GM12878 (cell line): ENCODE measurements around the gene EPHB1. TPM values are rescaled to one million over a fixed set of nuclear protein-coding genes. Genes with fewer than 3 reads are reported as not detected.

ENCODE experiments used
- ATAC-seq: fragments of 200-7000 bp; cut with Tn5 transposase; 3 replicates; pipeline ENCODE4 v1.9.1; 2020; ENCODE audit warnings: mild to moderate bottlenecking, moderate library complexity
- BruUV-seq: library from RNA; stranded (reverse); fragments of 400-500 nt; replicated peaks from 2 replicates; lab custom pipeline; 2021; lab: Mats Ljungman, UMichigan
- CTCF ChIA-PET: fragments of 300-600 bp; sonication (Branson Sonifier 250); formaldehyde crosslinking; extraction: SDS; loops from one replicate; lab custom pipeline; 2021; ENCODE audit warnings: inconsistent platforms; lab: Yijun Ruan, JAX
- POLR2A ChIA-PET: fragments of 350-600 bp; formaldehyde crosslinking; extraction: SDS; loops from one replicate; lab custom pipeline; 2021; ENCODE audit warnings: inconsistent platforms; lab: Charles Lee
- RAD21 ChIA-PET: fragments of 300-600 bp; sonication (Branson Sonifier 250); formaldehyde crosslinking; loops from one replicate; lab custom pipeline; 2023; ENCODE audit warnings: antibody characterized with exemption; ENCODE audit not compliant: unreplicated experiment; lab: Charles Lee
- SMC1A ChIA-PET: fragments of 300-600 bp; sonication (Branson Sonifier 250); formaldehyde crosslinking; loops from one replicate; lab custom pipeline; 2023; ENCODE audit not compliant: unreplicated experiment, uncharacterized antibody; lab: Charles Lee
- DNase-seq: peaks from one replicate; pipeline ENCODE4 v3.0.0-alpha.2; 2011; ENCODE audit warnings: low read depth, low spot score
- FAIRE-seq: peaks from 3 replicates; lab custom pipeline; 2011; peaks lifted over from hg19 to GRCh38; lab: Jason Lieb, UNC
- H2AFZ ChIP-seq: 2 replicates; pipeline ENCODE4 v1.6.0; 2011; ENCODE audit warnings: low read depth, low read length, control low read depth; ENCODE audit not compliant: control insufficient read depth
- H3K27ac ChIP-seq: 2 replicates; pipeline ENCODE4 v1.5.1; 2011; ENCODE audit warnings: control low read depth; ENCODE audit not compliant: control insufficient read depth, insufficient read depth
- H3K27me3 ChIP-seq, 2 experiments: replicated peaks in 1 of 2; 2 replicates each; pipeline versions ENCODE4 v1.6.0 to v1.6.1; 2011; ENCODE audit warnings: low read length in 1 of 2; ENCODE audit not compliant: control insufficient read depth in 2 of 2, insufficient read depth in 2 of 2
- H3K36me3 ChIP-seq, 2 experiments: 2 replicates each; pipeline ENCODE4 v1.5.1; 2011; ENCODE audit warnings: low read length in 1 of 2; ENCODE audit not compliant: control insufficient read depth in 2 of 2, insufficient read depth in 2 of 2
- H3K4me1 ChIP-seq: 2 replicates; pipeline ENCODE4 v1.6.1; 2011; ENCODE audit warnings: mild to moderate bottlenecking, low read length, moderate library complexity, mixed read lengths; ENCODE audit not compliant: control insufficient read depth, insufficient read depth
- H3K4me2 ChIP-seq: 2 replicates; pipeline ENCODE4 v1.6.0; 2011; ENCODE audit warnings: control low read depth; ENCODE audit not compliant: control insufficient read depth, insufficient read depth
- H3K4me3 ChIP-seq: fragments of 200-600 bp; sonication (generic); 2 replicates; pipeline ENCODE4 v1.5.1; 2016
- H3K79me2 ChIP-seq: 2 replicates; pipeline ENCODE4 v1.6.0; 2011; ENCODE audit warnings: low read length; ENCODE audit not compliant: control insufficient read depth, insufficient read depth
- H3K9ac ChIP-seq: 2 replicates; pipeline ENCODE4 v1.8.0; 2011; ENCODE audit warnings: low read length, control low read depth, mixed read lengths; ENCODE audit not compliant: control insufficient read depth, insufficient read depth
- H3K9me3 ChIP-seq: replicated peaks from 3 replicates; pipeline ENCODE4 v1.5.1; 2011; ENCODE audit warnings: mild to moderate bottlenecking, low read length; ENCODE audit not compliant: control insufficient read depth, insufficient read depth
- H4K20me1 ChIP-seq: 2 replicates; pipeline ENCODE4 v1.6.0; 2011; ENCODE audit not compliant: control insufficient read depth, insufficient read depth
- FOXM1 ChIP-seq: IDR thresholded peaks from 2 replicates; pipeline ENCODE4 v1.6.1; 2012; ENCODE audit warnings: low read depth, mild to moderate bottlenecking, inconsistent platforms, low read length, moderate library complexity
- MEF2B ChIP-seq: fragments of 450-650 bp; IDR thresholded peaks from 2 replicates; pipeline ENCODE4 v1.6.1; 2018; ENCODE audit warnings: mild to moderate bottlenecking, moderate library complexity; ENCODE audit not compliant: partially characterized antibody, poor library complexity, severe bottlenecking
- NFIC ChIP-seq: IDR thresholded peaks from 2 replicates; pipeline ENCODE4 v1.6.1; 2012; ENCODE audit warnings: low read depth, mild to moderate bottlenecking, inconsistent platforms, low read length, moderate library complexity
- NR2C2 ChIP-seq: IDR thresholded peaks from 2 replicates; pipeline ENCODE4 v1.6.1; 2011; ENCODE audit warnings: borderline replicate concordance, low read depth; ENCODE audit not compliant: control insufficient read depth, insufficient read length
- PRDM15 ChIP-seq: fragments of 450-650 bp; formaldehyde crosslinking; IDR thresholded peaks from 2 replicates; pipeline ENCODE4 v1.4.0; 2020; ENCODE audit warnings: mild to moderate bottlenecking, moderate library complexity
- RFX5 ChIP-seq: IDR thresholded peaks from 2 replicates; pipeline ENCODE4 v1.6.1; 2011; ENCODE audit warnings: low read depth, low read length, improper control_type of control experiment
- RUNX3 ChIP-seq: IDR thresholded peaks from 2 replicates; pipeline ENCODE4 v1.6.1; 2012; ENCODE audit warnings: low read length, inconsistent platforms
- SRF ChIP-seq, 2 experiments: IDR thresholded peaks; 2 replicates each; pipeline ENCODE4 v1.6.1; 2011; ENCODE audit warnings: low read depth in 2 of 2, low read length in 2 of 2, mild to moderate bottlenecking in 1 of 2, moderate library complexity in 1 of 2
- SUPT20H ChIP-seq: IDR thresholded peaks from 2 replicates; pipeline ENCODE4 v1.6.1; 2011; ENCODE audit warnings: low read depth, mild to moderate bottlenecking, low read length, moderate library complexity, borderline replicate concordance; ENCODE audit not compliant: control insufficient read depth
- WGBS: methylation state at CpG from one replicate; pipeline ENCODE4 v1.1.6; 2016; ENCODE audit warnings: low lambda C conversion rate; ENCODE audit not compliant: insufficient replicate concordance, insufficient coverage; ENCODE audit errors: missing lambda C conversion rate; 5-methylcytosine and 5-hydroxymethylcytosine counted together
- in situ Hi-C: fragments of 300-500 bp; cut with MboI; formaldehyde crosslinking; loops from 9 replicates; pipeline ENCODE4 v1.14.3; 2018; ENCODE audit warnings: mixed read lengths
- intact Hi-C: fragments of 100-400 bp; cut with micrococcal nuclease; formaldehyde crosslinking; loops from one replicate; pipeline ENCODE4 v1.14.2; 2022; ENCODE audit not compliant: unreplicated experiment
- polyA plus RNA-seq, 11 experiments: library from polyadenylated mRNA; depleted of rRNA in 4 of 11; unstranded in 6 of 11; stranded (reverse) in 5 of 11; fragments of >200 nt; fragmentation: Nextera tagmentation in 4 of 11; fragmentation: Illumina TruSeq in 1 of 11; extraction: Ambion mirVana in 4 of 11; extraction: Trizol in 1 of 11; gene quantifications; 1 replicate in 1 of 11; 2 replicates in 10 of 11; pipeline versions ENCODE4 v1.2.1 to v1.2.3, GENCODE V29; 2011 to 2016; ENCODE audit warnings: inconsistent platforms in 2 of 11, missing spikeins in 2 of 11, low read depth in 1 of 11
- total RNA-seq, 4 experiments: library from RNA; depleted of rRNA in 3 of 4; stranded (reverse); fragments of >200 nt in 3 of 4; fragmentation: Illumina TruSeq in 1 of 4; extraction: Trizol in 1 of 4; gene quantifications; 2 replicates each; pipeline versions ENCODE4 v1.2.1 to v1.2.3, GENCODE V29; 2013 to 2021
- TF ChIP-seq, protein P1 (sequence below): fragments of 450-650 bp; formaldehyde crosslinking; IDR thresholded peaks from 2 replicates; pipeline ENCODE4 v1.4.0; 2022; ENCODE audit warnings: mild to moderate bottlenecking, moderate library complexity

The EPHB1 gene
- total and polyA plus RNA-seq, 10 of the 15 experiments (the other 5 are each of a cell fraction or from before 2014, with no cell fraction given): 0.33 to 23.8 (median 1.2) TPM

- H3K4me2 ChIP-seq: no peak overlapping the region
- CTCF ChIA-PET: interaction anchor here (0.8 to 1.0 kb wide), 2 partner anchors 12 to 18 kb away, joined by 3 read pairs; no protein-coding TSS in a partner anchor
Measured at GRCh38 chr3:134822090-134822489, 27.0 kb downstream of the EPHB1 start.

More at GRCh38 chr3:134822090-134822489, 27.0 kb downstream of the EPHB1 start:
- Histone ChIP-seq H3K79me2 (peaks cover 16% of the 10 kb centered on the region), H3K9me3 (no peaks in the 10 kb centered on the region), H2AFZ (no peak overlapping the region), H3K4me1 (peaks cover 14% of the 10 kb centered on the region), H3K36me3 (peaks cover 0 to 3% of the 10 kb centered on the region in 2 experiments; a peak in 1 of 4 replicates), H3K9ac (no peak overlapping the region), H3K27me3 (no peaks in the 10 kb centered on the region), H4K20me1 (no peaks in the 10 kb centered on the region), H3K27ac (no peak overlapping the region), H3K4me3 (no peak overlapping the region)
- POLR2A ChIA-PET: interaction anchor here (1.2 kb wide), 1 partner anchor 11 kb away, joined by 3 read pairs; no protein-coding TSS in a partner anchor
- no TSS peak for BruUV-seq
- DNase-seq (no peak), ATAC-seq (no peak; the same call in 2 of the 3 replicates), FAIRE-seq (no peak)
- intact Hi-C loops (no loop called here), in situ Hi-C loops (no loop called here)
- 52% methylated on average over 4 of the region's 4 CpGs for WGBS
- RAD21 ChIA-PET: interaction anchor here (1.5 kb wide), 1 partner anchor 26 kb away, joined by 3 read pairs; no protein-coding TSS in a partner anchor
- SMC1A ChIA-PET: interaction anchor here (1.5 to 1.6 kb wide), 2 partner anchors 9 to 11 kb away, joined by 3 to 4 read pairs; no protein-coding TSS in a partner anchor
- no peak for TF ChIP-seq PRDM15
- TF ChIP-seq MEF2B: no peak
- TF ChIP-seq FOXM1: no peak
- TF ChIP-seq, protein P1, sequence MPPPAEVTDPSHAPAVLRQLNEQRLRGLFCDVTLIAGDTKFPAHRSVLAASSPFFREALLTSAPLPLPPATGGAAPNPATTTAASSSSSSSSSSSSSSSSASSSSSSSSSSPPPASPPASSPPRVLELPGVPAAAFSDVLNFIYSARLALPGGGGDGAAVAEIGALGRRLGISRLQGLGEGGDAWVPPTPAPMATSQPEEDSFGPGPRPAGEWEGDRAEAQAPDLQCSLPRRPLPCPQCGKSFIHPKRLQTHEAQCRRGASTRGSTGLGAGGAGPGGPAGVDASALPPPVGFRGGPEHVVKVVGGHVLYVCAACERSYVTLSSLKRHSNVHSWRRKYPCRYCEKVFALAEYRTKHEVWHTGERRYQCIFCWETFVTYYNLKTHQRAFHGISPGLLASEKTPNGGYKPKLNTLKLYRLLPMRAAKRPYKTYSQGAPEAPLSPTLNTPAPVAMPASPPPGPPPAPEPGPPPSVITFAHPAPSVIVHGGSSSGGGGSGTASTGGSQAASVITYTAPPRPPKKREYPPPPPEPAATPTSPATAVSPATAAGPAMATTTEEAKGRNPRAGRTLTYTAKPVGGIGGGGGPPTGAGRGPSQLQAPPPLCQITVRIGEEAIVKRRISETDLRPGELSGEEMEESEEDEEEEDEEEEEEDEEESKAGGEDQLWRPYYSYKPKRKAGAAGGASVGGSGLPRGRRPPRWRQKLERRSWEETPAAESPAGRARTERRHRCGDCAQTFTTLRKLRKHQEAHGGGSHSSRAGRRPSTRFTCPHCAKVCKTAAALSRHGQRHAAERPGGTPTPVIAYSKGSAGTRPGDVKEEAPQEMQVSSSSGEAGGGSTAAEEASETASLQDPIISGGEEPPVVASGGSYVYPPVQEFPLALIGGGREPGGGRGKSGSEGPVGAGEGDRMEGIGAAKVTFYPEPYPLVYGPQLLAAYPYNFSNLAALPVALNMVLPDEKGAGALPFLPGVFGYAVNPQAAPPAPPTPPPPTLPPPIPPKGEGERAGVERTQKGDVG (CRISPR knock-in tag): no peak
- TF ChIP-seq SRF (IDR thresholded peaks at IDR 0.05; ENCODE audit: low read depth in 2 of 2, low read length in 2 of 2): no peak
- no peak for TF ChIP-seq RUNX3
- TF ChIP-seq RFX5: no peak
- no peak for TF ChIP-seq NR2C2
- no peak for TF ChIP-seq NFIC
- TF ChIP-seq SUPT20H: no peak
- TF ChIP-seq, all 136 proteins: peak for 0
